ENCODE results near the gene ZNF592.

DNA sequence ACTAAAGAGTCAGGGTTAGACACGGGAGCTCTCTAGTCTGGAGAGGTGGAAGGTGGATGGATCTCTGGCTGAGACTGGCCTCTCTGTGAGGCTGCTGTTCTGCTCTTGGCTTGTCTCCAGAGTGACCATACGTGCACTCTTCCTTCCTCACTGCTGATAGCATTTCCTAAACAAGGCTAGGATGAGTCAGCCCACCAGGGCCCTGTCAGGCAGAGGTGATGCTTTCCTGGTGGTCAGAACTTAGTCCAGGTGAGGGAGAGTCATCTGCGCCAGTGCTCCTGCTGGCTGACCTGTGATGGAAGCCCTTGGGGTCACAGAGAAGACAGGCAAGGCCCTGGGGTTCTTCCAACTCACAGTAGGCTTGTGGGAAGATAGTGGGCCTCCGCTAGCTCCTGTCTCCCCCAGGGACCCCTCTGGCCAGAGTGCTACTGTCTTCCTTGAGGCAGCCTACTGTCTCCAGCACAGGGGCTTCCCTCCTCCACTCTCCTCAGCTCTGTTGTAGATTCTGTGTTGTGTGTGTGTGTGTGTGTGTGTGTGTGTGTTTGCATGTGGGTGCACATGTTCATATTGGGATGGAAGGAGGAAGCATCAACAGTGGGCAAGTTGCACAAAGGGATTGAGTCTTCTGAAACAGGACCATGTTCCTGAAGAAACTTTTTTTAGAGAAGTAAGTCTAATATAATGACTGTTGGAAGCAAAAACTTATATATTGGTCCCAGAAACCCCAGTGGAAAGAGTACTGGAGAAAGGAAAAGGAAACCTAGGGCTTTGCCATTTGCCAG is 85.2 kb downstream of the ZNF592 start:
- TF ChIP-seq, protein P1, sequence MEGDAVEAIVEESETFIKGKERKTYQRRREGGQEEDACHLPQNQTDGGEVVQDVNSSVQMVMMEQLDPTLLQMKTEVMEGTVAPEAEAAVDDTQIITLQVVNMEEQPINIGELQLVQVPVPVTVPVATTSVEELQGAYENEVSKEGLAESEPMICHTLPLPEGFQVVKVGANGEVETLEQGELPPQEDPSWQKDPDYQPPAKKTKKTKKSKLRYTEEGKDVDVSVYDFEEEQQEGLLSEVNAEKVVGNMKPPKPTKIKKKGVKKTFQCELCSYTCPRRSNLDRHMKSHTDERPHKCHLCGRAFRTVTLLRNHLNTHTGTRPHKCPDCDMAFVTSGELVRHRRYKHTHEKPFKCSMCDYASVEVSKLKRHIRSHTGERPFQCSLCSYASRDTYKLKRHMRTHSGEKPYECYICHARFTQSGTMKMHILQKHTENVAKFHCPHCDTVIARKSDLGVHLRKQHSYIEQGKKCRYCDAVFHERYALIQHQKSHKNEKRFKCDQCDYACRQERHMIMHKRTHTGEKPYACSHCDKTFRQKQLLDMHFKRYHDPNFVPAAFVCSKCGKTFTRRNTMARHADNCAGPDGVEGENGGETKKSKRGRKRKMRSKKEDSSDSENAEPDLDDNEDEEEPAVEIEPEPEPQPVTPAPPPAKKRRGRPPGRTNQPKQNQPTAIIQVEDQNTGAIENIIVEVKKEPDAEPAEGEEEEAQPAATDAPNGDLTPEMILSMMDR (optimal IDR thresholded peaks at IDR 0.05 in 1 of 3, IDR thresholded peaks at IDR 0.05 in 1 of 3, conservative IDR thresholded peaks at IDR 0.05 in 1 of 3; ENCODE audit: extremely low read depth in 1 of 3, insufficient read depth in 2 of 3, low read length in 3 of 3) = no peak
- TF ChIP-seq EZH2 (IDR thresholded peaks at IDR 0.05; ENCODE audit: low read length) = no peak

All from keratinocyte (primary cell).